Measurements from ENCODE around the gene LRRTM4. TPM values are rescaled to one million over a fixed set of nuclear protein-coding genes. Genes with fewer than 3 reads are reported as not detected.

Gene LRRTM4
- total RNA-seq, 1 donor from 2014 or later, result 18.6 TPM

- no peak for TF ChIP-seq CTCF (IDR thresholded peaks at IDR 0.05; ENCODE audit: partially characterized antibody, unreplicated experiment)
- DNase-seq, result no peak
- Mint-ChIP-seq H3K9me3 (ENCODE audit: unreplicated experiment) (no peaks in the 10 kb centered on the region), H3K27ac (ENCODE audit: unreplicated experiment) (no peak overlapping the region), H3K4me1 (ENCODE audit: low read depth, unreplicated experiment) (no peaks in the 10 kb centered on the region), H3K27me3 (ENCODE audit: unreplicated experiment) (no peaks in the 10 kb centered on the region), H3K4me3 (ENCODE audit: unreplicated experiment) (no peak overlapping the region), H3K36me3 (ENCODE audit: unreplicated experiment) (no peaks in the 10 kb centered on the region)
Measured at GRCh38 chr2:77508511-77508910, 13.7 kb downstream of the LRRTM4 start.

GRCh38 chr2:77507657-77508056 lies 14.5 kb downstream of the LRRTM4 start:
- no peak overlapping the region for H3K27ac Mint-ChIP-seq (ENCODE audit: unreplicated experiment)
- DNase-seq, result no peak

GRCh38 chr2:77488141-77488540 lies 34.0 kb downstream of the LRRTM4 start:
- no peaks in the 10 kb centered on the region for H3K4me1 Mint-ChIP-seq (ENCODE audit: low read depth, unreplicated experiment)
- DNase-seq, result no peak
- H3K36me3 Mint-ChIP-seq (ENCODE audit: unreplicated experiment), result no peaks in the 10 kb centered on the region
- no peak overlapping the region for H3K27ac Mint-ChIP-seq (ENCODE audit: unreplicated experiment)
- TF ChIP-seq CTCF (IDR thresholded peaks at IDR 0.05; ENCODE audit: partially characterized antibody, unreplicated experiment), result no peak
- no peaks in the 10 kb centered on the region for H3K27me3 Mint-ChIP-seq (ENCODE audit: unreplicated experiment)
- H3K4me3 Mint-ChIP-seq (ENCODE audit: unreplicated experiment), result no peak overlapping the region
- H3K9me3 Mint-ChIP-seq (ENCODE audit: unreplicated experiment), result no peaks in the 10 kb centered on the region

More at GRCh38 chr2:77507657-77508056, 14.5 kb downstream of the LRRTM4 start:
- no peaks in the 10 kb centered on the region for H3K36me3 Mint-ChIP-seq (ENCODE audit: unreplicated experiment)
- H3K4me1 Mint-ChIP-seq (ENCODE audit: low read depth, unreplicated experiment), result no peaks in the 10 kb centered on the region
- TF ChIP-seq CTCF (IDR thresholded peaks at IDR 0.05; ENCODE audit: partially characterized antibody, unreplicated experiment), result no peak
- no peak overlapping the region for H3K4me3 Mint-ChIP-seq (ENCODE audit: unreplicated experiment)
- H3K27me3 Mint-ChIP-seq (ENCODE audit: unreplicated experiment), result no peaks in the 10 kb centered on the region
- H3K9me3 Mint-ChIP-seq (ENCODE audit: unreplicated experiment), result no peaks in the 10 kb centered on the region

- Mint-ChIP-seq H3K27me3 (ENCODE audit: unreplicated experiment) (no peaks in the 10 kb centered on the region), H3K9me3 (ENCODE audit: unreplicated experiment) (no peaks in the 10 kb centered on the region), H3K4me1 (ENCODE audit: low read depth, unreplicated experiment) (no peaks in the 10 kb centered on the region), H3K36me3 (ENCODE audit: unreplicated experiment) (no peaks in the 10 kb centered on the region), H3K27ac (ENCODE audit: unreplicated experiment) (no peak overlapping the region), H3K4me3 (ENCODE audit: unreplicated experiment) (no peak overlapping the region)
- peak; percentile 14 for DNase-seq
- TF ChIP-seq CTCF (IDR thresholded peaks at IDR 0.05; ENCODE audit: partially characterized antibody, unreplicated experiment), result no peak
Measured at GRCh38 chr2:77487074-77487803, 34.9 kb downstream of the LRRTM4 start.

GRCh38 chr2:77484026-77484425 lies 38.1 kb downstream of the LRRTM4 start:
- no peak for TF ChIP-seq CTCF (IDR thresholded peaks at IDR 0.05; ENCODE audit: partially characterized antibody, unreplicated experiment)
- peaks cover 2% of the 10 kb centered on the region for H3K9me3 Mint-ChIP-seq (ENCODE audit: unreplicated experiment)
- no peak for DNase-seq
- no peak overlapping the region for H3K4me3 Mint-ChIP-seq (ENCODE audit: unreplicated experiment)
- H3K27ac Mint-ChIP-seq (ENCODE audit: unreplicated experiment), result no peak overlapping the region
- no peaks in the 10 kb centered on the region for H3K36me3 Mint-ChIP-seq (ENCODE audit: unreplicated experiment)
- no peaks in the 10 kb centered on the region for H3K4me1 Mint-ChIP-seq (ENCODE audit: low read depth, unreplicated experiment)
- H3K27me3 Mint-ChIP-seq (ENCODE audit: unreplicated experiment), result peaks cover 3% of the 10 kb centered on the region

Measured in glutamatergic neuron (in vitro differentiated cells).